ENCODE data around the gene BNC1.

Gene BNC1

GRCh38 chr15:83310521-83311456, 26.3 kb upstream of the BNC1 start:
- no peaks in the 10 kb centered on the region for H3K36me3 ChIP-seq (ENCODE audit: control insufficient read depth, insufficient read depth, low read length)
- no peak overlapping the region for H3K4me3 ChIP-seq (ENCODE audit: low read length)
- no peaks in the 10 kb centered on the region for H3K27me3 ChIP-seq (ENCODE audit: control insufficient read depth, insufficient read depth, low read length)
- H3K9ac ChIP-seq (ENCODE audit: low read length) = no peak overlapping the region
- H3K4me1 ChIP-seq (ENCODE audit: control insufficient read depth, insufficient read depth, low read length) = no peaks in the 10 kb centered on the region
- no peak overlapping the region for H3K27ac ChIP-seq (ENCODE audit: low read depth, low read length)

- no peak overlapping the region for H3K4me3 ChIP-seq (ENCODE audit: low read length)
- no peaks in the 10 kb centered on the region for H3K4me1 ChIP-seq (ENCODE audit: control insufficient read depth, insufficient read depth, low read length)
- no peak overlapping the region for H3K27ac ChIP-seq (ENCODE audit: low read depth, low read length)
- H3K36me3 ChIP-seq (ENCODE audit: control insufficient read depth, insufficient read depth, low read length) = no peaks in the 10 kb centered on the region
- H3K9ac ChIP-seq (ENCODE audit: low read length) = no peak overlapping the region
- no peaks in the 10 kb centered on the region for H3K27me3 ChIP-seq (ENCODE audit: control insufficient read depth, insufficient read depth, low read length)
These were observed 24.2 kb upstream of the BNC1 start for GRCh38 chr15:83308671-83309070.

GRCh38 chr15:83306561-83306960, 22.1 kb upstream of the BNC1 start:
- H3K27ac ChIP-seq (ENCODE audit: low read depth, low read length) = no peak overlapping the region
- H3K9ac ChIP-seq (ENCODE audit: low read length) = no peak overlapping the region
- no peaks in the 10 kb centered on the region for H3K36me3 ChIP-seq (ENCODE audit: control insufficient read depth, insufficient read depth, low read length)
- no peaks in the 10 kb centered on the region for H3K27me3 ChIP-seq (ENCODE audit: control insufficient read depth, insufficient read depth, low read length)
- no peak overlapping the region for H3K4me3 ChIP-seq (ENCODE audit: low read length)
- H3K4me1 ChIP-seq (ENCODE audit: control insufficient read depth, insufficient read depth, low read length) = no peaks in the 10 kb centered on the region

GRCh38 chr15:83305704-83306291, 21.3 kb upstream of the BNC1 start:
- Histone ChIP-seq H3K27ac (ENCODE audit: low read depth, low read length) (no peak overlapping the region), H3K4me3 (ENCODE audit: low read length) (no peak overlapping the region), H3K27me3 (ENCODE audit: control insufficient read depth, insufficient read depth, low read length) (no peaks in the 10 kb centered on the region), H3K36me3 (ENCODE audit: control insufficient read depth, insufficient read depth, low read length) (no peaks in the 10 kb centered on the region), H3K4me1 (ENCODE audit: control insufficient read depth, insufficient read depth, low read length) (no peaks in the 10 kb centered on the region), H3K9ac (ENCODE audit: low read length) (no peak overlapping the region)

- Histone ChIP-seq H3K27me3 (ENCODE audit: control insufficient read depth, insufficient read depth, low read length) (no peaks in the 10 kb centered on the region), H3K4me3 (ENCODE audit: low read length) (no peak overlapping the region), H3K27ac (ENCODE audit: low read depth, low read length) (no peak overlapping the region), H3K4me1 (ENCODE audit: control insufficient read depth, insufficient read depth, low read length) (no peaks in the 10 kb centered on the region), H3K9ac (ENCODE audit: low read length) (no peak overlapping the region), H3K36me3 (ENCODE audit: control insufficient read depth, insufficient read depth, low read length) (no peaks in the 10 kb centered on the region)
These were observed 20.6 kb upstream of the BNC1 start for GRCh38 chr15:83304861-83305703.

- no peaks in the 10 kb centered on the region for H3K4me1 ChIP-seq (ENCODE audit: control insufficient read depth, insufficient read depth, low read length)
- H3K9ac ChIP-seq (ENCODE audit: low read length) = no peak overlapping the region
These were observed 19.1 kb upstream of the BNC1 start for GRCh38 chr15:83303535-83303934.

GRCh38 chr15:83300826-83301225, 16.4 kb upstream of the BNC1 start:
- Histone ChIP-seq H3K4me3 (ENCODE audit: low read length) (no peak overlapping the region), H3K27me3 (ENCODE audit: control insufficient read depth, insufficient read depth, low read length) (no peaks in the 10 kb centered on the region)

More at GRCh38 chr15:83303535-83303934, 19.1 kb upstream of the BNC1 start:
- H3K4me3 ChIP-seq (ENCODE audit: low read length) = no peak overlapping the region
- H3K36me3 ChIP-seq (ENCODE audit: control insufficient read depth, insufficient read depth, low read length) = no peaks in the 10 kb centered on the region
- H3K27ac ChIP-seq (ENCODE audit: low read depth, low read length) = no peak overlapping the region
- H3K27me3 ChIP-seq (ENCODE audit: control insufficient read depth, insufficient read depth, low read length) = no peaks in the 10 kb centered on the region

GRCh38 chr15:83299462-83299861, 15.0 kb upstream of the BNC1 start:
- H3K9ac ChIP-seq (ENCODE audit: low read length) = no peak overlapping the region
- no peaks in the 10 kb centered on the region for H3K27me3 ChIP-seq (ENCODE audit: control insufficient read depth, insufficient read depth, low read length)
- no peaks in the 10 kb centered on the region for H3K36me3 ChIP-seq (ENCODE audit: control insufficient read depth, insufficient read depth, low read length)
- no peak overlapping the region for H3K27ac ChIP-seq (ENCODE audit: low read depth, low read length)
- H3K4me1 ChIP-seq (ENCODE audit: control insufficient read depth, insufficient read depth, low read length) = no peaks in the 10 kb centered on the region
- H3K4me3 ChIP-seq (ENCODE audit: low read length) = no peak overlapping the region

More at GRCh38 chr15:83300826-83301225, 16.4 kb upstream of the BNC1 start:
- Histone ChIP-seq H3K36me3 (ENCODE audit: control insufficient read depth, insufficient read depth, low read length) (no peaks in the 10 kb centered on the region), H3K27ac (ENCODE audit: low read depth, low read length) (no peak overlapping the region), H3K4me1 (ENCODE audit: control insufficient read depth, insufficient read depth, low read length) (no peaks in the 10 kb centered on the region), H3K9ac (ENCODE audit: low read length) (no peak overlapping the region)

GRCh38 chr15:83295417-83295816, 11.0 kb upstream of the BNC1 start:
- H3K36me3 ChIP-seq (ENCODE audit: control insufficient read depth, insufficient read depth, low read length) = no peaks in the 10 kb centered on the region
- H3K4me3 ChIP-seq (ENCODE audit: low read length) = no peak overlapping the region
- no peak overlapping the region for H3K27ac ChIP-seq (ENCODE audit: low read depth, low read length)
- no peaks in the 10 kb centered on the region for H3K4me1 ChIP-seq (ENCODE audit: control insufficient read depth, insufficient read depth, low read length)
- no peak overlapping the region for H3K9ac ChIP-seq (ENCODE audit: low read length)
- no peaks in the 10 kb centered on the region for H3K27me3 ChIP-seq (ENCODE audit: control insufficient read depth, insufficient read depth, low read length)

- H3K27ac ChIP-seq (ENCODE audit: low read depth, low read length) = no peak overlapping the region
- no peaks in the 10 kb centered on the region for H3K27me3 ChIP-seq (ENCODE audit: control insufficient read depth, insufficient read depth, low read length)
- H3K36me3 ChIP-seq (ENCODE audit: control insufficient read depth, insufficient read depth, low read length) = no peaks in the 10 kb centered on the region
These were observed 8.7 kb upstream of the BNC1 start for GRCh38 chr15:83293201-83293600.

GRCh38 chr15:83292317-83292716, 7.9 kb upstream of the BNC1 start:
- Histone ChIP-seq H3K4me3 (ENCODE audit: low read length) (no peak overlapping the region), H3K9ac (ENCODE audit: low read length) (no peak overlapping the region), H3K27ac (ENCODE audit: low read depth, low read length) (no peak overlapping the region), H3K36me3 (ENCODE audit: control insufficient read depth, insufficient read depth, low read length) (no peaks in the 10 kb centered on the region), H3K4me1 (ENCODE audit: control insufficient read depth, insufficient read depth, low read length) (no peaks in the 10 kb centered on the region), H3K27me3 (ENCODE audit: control insufficient read depth, insufficient read depth, low read length) (no peaks in the 10 kb centered on the region)

More at GRCh38 chr15:83293201-83293600, 8.7 kb upstream of the BNC1 start:
- Histone ChIP-seq H3K4me3 (ENCODE audit: low read length) (no peak overlapping the region), H3K4me1 (ENCODE audit: control insufficient read depth, insufficient read depth, low read length) (no peaks in the 10 kb centered on the region), H3K9ac (ENCODE audit: low read length) (no peak overlapping the region)

- Histone ChIP-seq H3K4me3 (ENCODE audit: low read length) (no peak overlapping the region), H3K27me3 (ENCODE audit: control insufficient read depth, insufficient read depth, low read length) (peaks cover 7% of the 10 kb centered on the region), H3K4me1 (ENCODE audit: control insufficient read depth, insufficient read depth, low read length) (no peaks in the 10 kb centered on the region), H3K36me3 (ENCODE audit: control insufficient read depth, insufficient read depth, low read length) (no peaks in the 10 kb centered on the region), H3K9ac (ENCODE audit: low read length) (no peak overlapping the region), H3K27ac (ENCODE audit: low read depth, low read length) (no peak overlapping the region)
These were observed 5.8 kb upstream of the BNC1 start for GRCh38 chr15:83290236-83290635.

Data from rectal smooth muscle tissue (tissue), 1 donor.